GM19193 (cell line): ENCODE data around the gene PLCB1.

Experiments
- POLR2A ChIP-seq: IDR thresholded peaks from 4 replicates; pipeline ENCODE4 v1.6.1; 2011; ENCODE audit not compliant: insufficient read depth, insufficient read length; ENCODE audit errors: extremely low read depth

PLCB1 gene

DNA sequence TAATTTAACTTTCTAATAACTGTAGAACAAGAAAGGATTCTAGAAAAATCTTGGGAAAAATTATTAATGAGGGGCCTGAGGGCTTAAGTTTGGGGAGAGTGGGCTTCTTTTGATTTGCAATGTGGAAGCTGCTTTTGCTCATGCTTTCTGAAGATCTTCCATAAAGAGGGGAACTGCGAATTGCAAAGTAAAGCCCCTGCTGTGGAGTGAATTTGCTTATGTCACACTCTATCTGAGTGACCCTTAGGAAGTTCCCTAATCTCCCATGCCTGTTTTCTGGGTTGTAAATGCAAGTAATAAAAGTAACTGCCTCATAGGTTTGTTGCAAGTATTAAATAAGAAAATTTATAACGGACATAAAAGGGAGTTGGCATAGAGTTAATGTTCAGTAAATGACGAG is 301.2 kb downstream of the PLCB1 start:
- TF ChIP-seq POLR2A: no peak

GRCh38 chr20:8434326-8434876 is 302.3 kb downstream of the PLCB1 start:
- no peak for TF ChIP-seq POLR2A

DNA sequence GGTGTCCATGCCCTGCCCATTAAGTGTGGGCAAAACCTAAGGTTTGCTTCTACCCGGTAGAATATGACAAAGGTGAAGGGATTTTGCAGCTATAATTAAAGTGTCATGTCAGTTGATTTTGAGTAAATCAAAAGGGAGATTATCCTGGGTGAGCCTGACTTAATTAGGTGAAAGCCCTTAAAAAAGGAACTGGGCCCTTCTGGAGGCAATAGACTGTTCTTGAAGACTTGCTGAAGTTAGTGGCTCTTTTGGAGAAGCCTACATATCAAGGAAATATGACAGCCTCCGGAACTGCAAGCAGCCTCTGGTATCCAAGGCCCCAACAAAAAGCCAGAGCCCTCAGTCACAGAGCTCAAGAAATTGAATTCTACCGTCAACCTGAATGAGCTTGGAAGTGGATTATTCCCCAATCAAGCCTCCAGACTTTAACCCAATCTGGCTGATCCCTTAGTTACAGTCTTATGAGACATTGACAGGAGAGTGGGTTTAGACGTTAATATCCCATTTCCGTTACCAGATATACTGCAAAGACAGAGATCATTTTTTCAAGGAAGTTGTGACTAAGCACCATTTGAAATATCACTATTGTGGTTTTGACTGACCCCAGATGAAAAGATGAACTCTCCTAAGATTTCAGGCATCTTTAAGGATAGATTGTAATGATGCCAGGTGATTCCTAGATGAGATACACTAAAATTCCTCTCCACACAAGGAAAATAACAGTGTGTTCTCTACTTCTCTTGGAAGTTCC is 303.4 kb downstream of the PLCB1 start:
- TF ChIP-seq POLR2A: no peak

DNA sequence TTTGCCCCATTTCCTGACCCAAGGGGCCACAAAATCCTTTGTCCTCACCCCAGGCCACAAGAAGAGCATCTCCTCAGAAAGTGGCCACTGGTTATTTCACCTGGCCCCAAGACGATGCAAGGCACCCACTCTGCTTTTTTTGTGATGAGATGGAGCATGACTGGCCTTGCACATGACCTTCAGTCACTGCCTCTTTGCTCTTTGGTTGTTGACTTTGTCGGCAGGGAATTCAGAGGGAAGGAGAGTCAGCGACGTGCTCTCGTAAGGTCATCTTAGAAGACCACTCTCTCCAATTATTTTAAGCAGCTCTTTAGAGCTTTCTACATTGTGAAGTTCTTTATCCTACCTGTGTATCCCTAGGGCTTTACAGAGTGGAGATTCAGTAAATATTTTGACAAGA is 306.7 kb downstream of the PLCB1 start:
- no peak for TF ChIP-seq POLR2A

- no peak for TF ChIP-seq POLR2A
Observed at GRCh38 chr20:8443464-8444072, 311.5 kb downstream of the PLCB1 start.

DNA sequence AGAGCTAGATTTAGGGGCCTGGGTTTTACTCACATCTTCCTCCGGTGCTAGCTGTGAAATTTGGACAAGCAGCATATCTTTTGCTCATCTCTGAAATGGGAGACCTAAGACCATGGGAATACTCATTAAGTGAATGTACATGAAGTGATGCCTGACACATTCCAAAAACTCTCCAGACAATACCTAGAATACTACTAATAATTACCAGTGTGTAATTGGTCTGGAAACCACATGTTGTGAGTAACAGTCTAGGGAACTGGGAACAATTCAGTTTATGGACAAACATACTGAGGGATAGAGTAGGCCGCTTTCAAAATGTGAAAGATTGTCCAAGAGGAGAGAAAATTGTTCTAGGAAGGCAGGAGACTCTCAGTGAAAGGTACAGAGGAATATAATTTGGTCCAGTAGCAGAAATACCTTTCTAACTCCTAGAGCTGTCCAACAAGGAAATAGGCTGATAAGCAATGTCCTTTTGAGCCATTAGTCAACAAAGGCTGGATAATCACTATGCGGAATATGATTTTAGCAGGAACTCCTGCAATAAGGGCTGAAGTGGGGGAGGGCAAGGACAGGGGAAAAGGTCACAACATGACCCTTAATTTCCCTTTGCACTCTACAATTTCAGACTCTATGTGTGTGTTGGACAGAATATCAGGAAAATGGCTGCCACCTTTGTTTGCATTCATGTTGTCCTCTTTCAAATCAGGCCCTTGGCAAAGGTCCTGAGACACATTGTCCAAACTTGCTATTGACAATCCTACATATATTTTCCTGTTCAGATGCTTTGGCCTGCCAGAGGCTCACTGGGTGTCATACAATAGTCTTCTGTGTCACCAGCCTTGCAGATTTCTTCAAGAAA is 315.4 kb downstream of the PLCB1 start:
- TF ChIP-seq POLR2A: no peak

- TF ChIP-seq POLR2A: no peak
Observed at GRCh38 chr20:8449123-8449522, 317.1 kb downstream of the PLCB1 start.

DNA sequence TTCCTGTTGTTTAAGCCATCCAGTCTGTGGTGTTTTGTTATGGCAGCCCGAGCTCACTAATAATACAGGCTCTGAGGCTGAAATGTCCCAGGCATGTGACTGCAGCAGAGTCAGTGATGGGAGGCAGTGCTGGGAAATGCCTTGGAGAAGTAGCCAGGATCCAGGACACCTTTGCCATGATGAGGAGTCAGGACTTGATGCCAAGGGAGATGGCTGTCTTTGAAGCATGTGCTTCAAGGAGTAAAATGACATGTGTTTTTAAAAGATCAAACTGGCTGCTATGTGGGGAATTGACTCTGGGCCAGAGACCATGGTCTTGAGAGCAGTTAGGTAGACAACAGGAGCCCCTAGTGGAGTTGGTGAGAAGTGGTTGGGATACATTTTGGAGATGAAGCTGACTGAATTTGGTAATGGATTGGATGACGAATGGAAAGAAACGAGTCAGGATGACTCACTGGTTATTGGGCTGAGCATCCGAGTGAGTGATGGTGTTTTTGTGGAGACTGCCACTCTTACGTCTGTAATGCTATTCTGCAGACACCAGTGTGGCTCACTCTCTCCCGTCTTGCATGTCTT is 322.2 kb downstream of the PLCB1 start:
- no peak for TF ChIP-seq POLR2A

- TF ChIP-seq POLR2A: no peak
Observed at GRCh38 chr20:8456765-8457164, 324.7 kb downstream of the PLCB1 start.

DNA sequence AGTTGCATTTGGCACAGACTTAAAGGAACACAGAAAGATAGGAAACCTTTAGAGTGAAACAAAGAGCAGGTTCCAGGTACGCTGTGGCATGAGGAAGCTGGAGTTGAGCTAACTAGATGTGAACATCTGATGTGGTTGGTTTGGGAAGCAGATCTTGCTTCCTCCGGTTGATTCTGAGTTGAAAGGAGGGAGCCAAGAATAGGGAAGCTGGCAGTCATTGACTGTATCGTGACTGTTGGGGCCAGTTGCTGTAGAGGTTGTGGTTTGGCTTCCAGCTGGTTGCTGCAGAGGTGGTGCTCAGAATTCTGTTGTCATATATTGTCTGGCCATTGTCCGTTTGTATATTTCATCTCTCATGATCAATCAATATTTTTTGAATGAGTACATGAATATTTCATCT is 325.9 kb downstream of the PLCB1 start:
- no peak for TF ChIP-seq POLR2A

DNA sequence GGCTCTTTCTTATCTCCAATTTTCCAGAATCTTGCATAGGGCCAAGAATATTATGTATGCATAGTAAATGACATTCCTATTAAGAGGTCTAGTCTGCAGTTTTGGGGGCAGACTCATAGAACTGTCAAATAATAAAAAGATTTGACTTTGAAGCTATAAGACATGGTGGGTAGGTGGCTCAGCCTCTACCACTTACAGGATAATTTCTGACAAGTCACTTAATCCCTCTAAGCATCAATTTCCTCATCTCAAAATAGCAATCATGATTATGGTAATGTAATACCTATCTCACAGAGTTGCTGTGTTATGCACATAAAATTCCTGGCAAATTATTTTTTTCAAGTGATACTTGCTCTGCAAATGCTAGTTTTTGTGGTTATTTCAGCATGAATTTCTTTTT is 329.1 kb downstream of the PLCB1 start:
- no peak for TF ChIP-seq POLR2A

DNA sequence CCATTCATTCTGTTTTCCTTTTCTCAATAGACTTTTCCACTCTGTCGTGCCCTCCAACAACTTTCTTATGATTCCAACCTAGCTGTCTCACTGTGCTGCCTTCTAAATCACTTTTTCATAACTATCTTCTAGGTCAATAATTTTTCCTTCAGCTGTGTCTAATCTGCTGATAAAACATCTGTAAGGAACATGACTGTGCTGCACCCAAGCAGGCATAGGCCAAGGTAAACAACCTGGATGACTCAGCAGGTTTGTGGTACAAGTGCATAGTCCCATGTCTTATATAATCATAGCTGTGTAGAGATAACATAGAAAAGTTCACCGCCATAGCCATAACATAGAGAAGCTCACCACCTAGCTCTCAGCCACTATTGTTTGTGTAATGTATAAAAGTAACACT is 332.3 kb downstream of the PLCB1 start:
- TF ChIP-seq POLR2A: no peak

DNA sequence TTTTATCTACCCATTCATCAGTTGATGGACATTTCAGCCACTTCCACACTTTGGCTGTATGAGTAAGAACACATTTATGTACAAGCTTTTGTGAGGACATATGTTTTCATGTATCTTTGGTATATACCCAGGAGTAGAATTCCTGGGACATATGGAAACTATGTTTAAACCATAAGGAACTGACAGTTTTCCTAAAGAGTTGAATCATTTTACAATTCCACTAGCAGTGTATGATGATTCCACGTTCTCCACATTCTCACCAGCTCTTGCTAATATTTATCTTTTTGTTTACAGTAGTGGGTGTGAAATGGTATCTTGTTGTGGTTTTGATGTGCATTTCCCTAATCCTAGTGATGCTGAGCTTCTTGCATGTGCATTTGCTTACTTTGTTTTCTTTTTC is 338.1 kb downstream of the PLCB1 start:
- TF ChIP-seq POLR2A: no peak

- no peak for TF ChIP-seq POLR2A
Observed at GRCh38 chr20:8471465-8471864, 339.4 kb downstream of the PLCB1 start.

GRCh38 chr20:8473459-8473858 is 341.4 kb downstream of the PLCB1 start:
- TF ChIP-seq POLR2A: no peak
